Right ventricle myocardium superior (tissue), 1 donor: ENCODE measurements around the gene RNF115. TPM values are rescaled to one million over a fixed set of nuclear protein-coding genes. Genes with fewer than 3 reads are reported as not detected.
"Not testable (repeated sequence)": the region's sequence is repeated elsewhere in the genome, so short reads cannot be mapped to it uniquely, and the experiment has no call there.

Experiments used
- ATAC-seq: fragments of 200-7000 bp; cut with Tn5 transposase; one replicate; pipeline ENCODE4 v1.9.1; 2020; ENCODE audit warnings: mild to moderate bottlenecking; ENCODE audit not compliant: poor library complexity
- DNase-seq: peaks from one replicate; pipeline ENCODE4 v3.0.0-alpha.2; 2020
- intact Hi-C: fragments of 100-400 bp; cut with DNase I; formaldehyde crosslinking; loops from one replicate; pipeline ENCODE4 v1.11.2; 2022
- total RNA-seq: library from RNA; stranded (reverse); fragmentation: NEBNext Ultra II Directional; extraction: Animal tissue kit (Norgen Biotek cat#: 25700); gene quantifications from one replicate; pipeline ENCODE4 v1.2.1, GENCODE V29; 2021
- donor health status: DM: no; HTN: yes; CAD: no; lungs with severe emphysema.

RNF115 gene
- total RNA-seq, 1 donor from 2014 or later: 46.5 TPM

GRCh38 chr1:145791860-145792259, 32.0 kb downstream of the RNF115 start:
- intact Hi-C loops, ATAC-seq: not testable (repeated sequence)

GRCh38 chr1:145788580-145788979, 35.3 kb downstream of the RNF115 start:
- no peak for ATAC-seq
- DNase-seq: no peak
- intact Hi-C loops: no loop called here

More at GRCh38 chr1:145791860-145792259, 32.0 kb downstream of the RNF115 start:
- DNase-seq: not testable (repeated sequence)

DNA sequence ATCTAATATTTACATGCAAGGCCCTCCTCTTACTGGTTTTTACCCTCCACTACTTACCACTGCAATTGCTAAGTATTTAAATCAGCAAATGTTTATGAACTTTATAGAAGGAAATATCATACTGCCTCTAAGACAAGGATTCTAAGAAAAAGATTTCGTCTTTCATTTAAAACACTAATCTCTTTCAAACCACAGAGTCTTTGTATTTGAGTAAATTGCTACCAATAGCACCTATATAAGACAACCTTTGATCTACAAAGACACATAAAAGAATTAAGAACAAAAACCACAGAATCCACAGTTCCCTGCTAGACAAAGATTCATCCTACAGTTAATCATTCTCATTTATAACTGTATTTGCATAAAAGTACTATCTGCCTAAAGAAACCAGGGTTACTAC, 37.6 kb downstream of the RNF115 start:
- ATAC-seq (no peak), DNase-seq (no peak)
- intact Hi-C loops: no loop called here

DNA sequence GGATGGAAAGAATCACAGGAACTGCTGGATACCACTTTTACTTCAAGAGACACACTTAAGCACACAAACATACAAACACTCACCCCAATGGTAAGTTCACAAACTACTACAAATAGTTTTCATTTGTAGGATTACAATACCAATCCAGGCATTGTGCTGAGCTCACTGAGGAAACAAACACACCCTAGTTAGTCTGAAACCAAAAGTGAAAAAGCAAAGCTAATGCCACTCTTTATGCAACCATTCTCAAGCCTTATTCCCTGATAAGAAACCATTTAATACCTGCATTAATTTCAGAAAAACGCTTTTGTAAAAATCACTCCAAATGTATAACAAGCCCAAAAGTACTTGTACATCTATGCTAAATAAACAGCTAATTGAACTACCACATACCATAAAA, 38.3 kb downstream of the RNF115 start:
- ATAC-seq (no peak), DNase-seq (no peak)
- intact Hi-C loops: no loop called here

DNA sequence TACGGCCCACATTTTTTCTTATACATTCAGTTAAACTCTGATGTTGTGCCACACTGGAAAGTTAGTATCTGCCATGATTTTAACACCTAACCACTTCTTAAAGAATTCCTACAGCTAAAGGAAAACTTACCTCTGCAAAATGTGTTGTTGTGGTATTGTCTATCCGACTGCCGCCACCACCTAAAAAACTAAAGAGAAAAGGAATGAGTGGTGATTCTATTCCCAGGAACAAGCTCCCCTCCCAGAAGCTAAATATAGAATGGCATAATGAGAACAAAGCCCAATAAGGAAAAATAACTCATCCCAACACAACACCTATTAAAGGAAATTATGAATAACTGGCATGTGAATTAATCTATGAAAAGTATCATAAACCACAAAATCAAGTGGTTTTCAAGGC, 39.5 kb downstream of the RNF115 start:
- ATAC-seq: peak; percentile 25
- intact Hi-C loops: no loop called here

GRCh38 chr1:145782272-145783099, 41.4 kb downstream of the RNF115 start:
- DNase-seq (no peak), ATAC-seq (no peak)
- intact Hi-C loops: no loop called here

More for the DNA sequence above, 39.5 kb downstream of the RNF115 start:
- DNase-seq: no peak

- no peak for ATAC-seq
- intact Hi-C loops: no loop called here
- DNase-seq: no peak
Measured at GRCh38 chr1:145778146-145778540, 45.8 kb downstream of the RNF115 start.

DNA sequence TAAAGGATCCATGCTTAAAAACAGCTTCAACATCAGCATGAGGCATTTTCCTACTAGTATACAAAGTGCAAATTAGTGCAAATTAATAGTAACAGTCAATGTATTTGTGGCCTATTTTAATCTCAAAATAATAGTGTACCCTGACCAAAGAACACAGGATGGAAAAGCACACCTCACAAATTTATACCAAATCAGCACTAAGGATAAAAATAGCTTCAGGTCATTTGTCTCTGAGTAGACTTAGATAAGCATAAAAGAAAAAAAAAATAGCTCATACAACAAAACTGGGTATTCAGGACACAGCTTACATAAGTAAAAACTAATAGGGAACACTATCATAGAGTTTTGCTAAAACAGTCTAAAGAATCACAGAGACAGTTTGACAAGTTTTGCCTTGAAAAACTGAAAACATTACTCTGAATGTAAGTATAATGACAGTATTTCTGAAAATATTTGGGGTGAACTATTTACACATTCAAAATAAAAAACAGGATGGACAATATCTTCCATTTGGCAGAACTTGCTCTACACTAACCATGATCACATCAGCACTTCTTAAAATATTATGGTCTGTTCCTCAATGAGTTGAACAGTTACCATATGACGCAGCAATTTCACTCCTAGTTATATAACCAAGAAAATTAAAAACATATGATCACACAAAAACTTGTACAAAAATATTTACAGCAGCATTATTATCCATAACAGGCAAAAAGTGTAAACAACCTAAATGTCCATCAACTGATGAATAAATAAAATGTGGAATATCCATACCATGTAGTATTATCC, 46.3 kb downstream of the RNF115 start:
- peak; percentile 60 for ATAC-seq
- intact Hi-C loops: no loop called here
- DNase-seq: no peak

DNA sequence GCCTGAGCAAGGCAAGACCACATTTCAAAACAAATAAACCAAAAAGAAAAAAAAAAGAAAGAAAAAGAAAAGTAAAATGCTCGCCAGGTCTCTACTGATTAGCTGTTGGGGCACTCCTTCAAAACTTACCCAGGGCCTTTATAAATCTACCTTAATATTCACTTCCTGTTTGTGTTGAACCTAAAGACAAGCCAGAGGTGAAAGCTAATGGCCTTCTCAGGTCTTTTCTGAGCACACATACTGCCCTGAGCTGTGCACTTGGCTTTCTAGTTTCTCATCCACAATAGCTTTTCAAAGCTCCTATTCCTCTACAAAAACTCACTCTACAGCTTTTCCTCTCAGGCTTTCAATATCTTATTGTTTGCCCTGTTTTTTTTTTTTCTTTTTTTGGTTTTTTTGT, 50.5 kb downstream of the RNF115 start:
- intact Hi-C loops: no loop called here
- ATAC-seq (no peak), DNase-seq (no peak)

GRCh38 chr1:145771056-145771455, 52.8 kb downstream of the RNF115 start:
- DNase-seq (no peak), ATAC-seq (no peak)
- intact Hi-C loops: no loop called here

DNA sequence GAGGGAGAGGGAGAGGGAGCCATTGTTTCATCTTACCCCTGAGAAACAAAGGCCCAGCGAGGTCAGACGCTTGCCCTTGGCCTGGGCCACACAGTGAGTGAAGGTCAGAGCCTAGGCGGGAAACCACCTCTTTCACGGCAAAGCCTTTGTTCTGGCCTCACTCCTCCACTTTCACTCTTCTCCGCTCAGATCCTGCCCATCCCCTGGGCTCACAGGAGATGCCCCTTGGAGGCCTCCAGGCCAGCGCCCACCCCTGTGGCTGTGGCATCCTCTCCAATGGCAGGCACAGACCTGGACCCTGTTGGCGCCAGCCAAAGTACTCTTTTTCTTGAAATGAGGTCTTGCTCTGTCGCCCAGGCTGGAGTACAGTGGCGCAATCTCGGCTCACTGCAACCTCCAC, 55.9 kb downstream of the RNF115 start:
- intact Hi-C loops, DNase-seq: not testable (repeated sequence)
- peak; percentile 31 for ATAC-seq

DNA sequence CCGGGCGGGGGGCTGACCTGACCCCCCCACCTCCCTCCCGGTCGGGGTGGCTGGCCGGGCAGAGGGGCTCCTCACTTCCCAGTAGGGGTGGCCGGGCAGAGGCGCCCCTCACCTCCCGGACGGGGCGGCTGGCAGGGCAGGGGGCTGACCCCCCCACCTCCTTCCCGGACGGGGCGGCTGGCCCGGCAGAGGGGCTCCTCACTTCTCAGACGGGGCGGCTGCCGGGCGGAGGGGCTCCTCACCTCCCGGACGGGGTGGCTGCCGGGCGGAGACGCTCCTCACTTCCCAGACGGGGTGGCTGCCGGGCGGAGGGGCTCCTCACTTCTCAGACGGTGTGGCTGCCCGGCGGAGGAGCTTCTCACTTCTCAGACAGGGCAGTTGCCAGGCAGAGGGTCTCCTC, 57.0 kb downstream of the RNF115 start:
- DNase-seq, ATAC-seq, intact Hi-C loops: not testable (repeated sequence)

DNA sequence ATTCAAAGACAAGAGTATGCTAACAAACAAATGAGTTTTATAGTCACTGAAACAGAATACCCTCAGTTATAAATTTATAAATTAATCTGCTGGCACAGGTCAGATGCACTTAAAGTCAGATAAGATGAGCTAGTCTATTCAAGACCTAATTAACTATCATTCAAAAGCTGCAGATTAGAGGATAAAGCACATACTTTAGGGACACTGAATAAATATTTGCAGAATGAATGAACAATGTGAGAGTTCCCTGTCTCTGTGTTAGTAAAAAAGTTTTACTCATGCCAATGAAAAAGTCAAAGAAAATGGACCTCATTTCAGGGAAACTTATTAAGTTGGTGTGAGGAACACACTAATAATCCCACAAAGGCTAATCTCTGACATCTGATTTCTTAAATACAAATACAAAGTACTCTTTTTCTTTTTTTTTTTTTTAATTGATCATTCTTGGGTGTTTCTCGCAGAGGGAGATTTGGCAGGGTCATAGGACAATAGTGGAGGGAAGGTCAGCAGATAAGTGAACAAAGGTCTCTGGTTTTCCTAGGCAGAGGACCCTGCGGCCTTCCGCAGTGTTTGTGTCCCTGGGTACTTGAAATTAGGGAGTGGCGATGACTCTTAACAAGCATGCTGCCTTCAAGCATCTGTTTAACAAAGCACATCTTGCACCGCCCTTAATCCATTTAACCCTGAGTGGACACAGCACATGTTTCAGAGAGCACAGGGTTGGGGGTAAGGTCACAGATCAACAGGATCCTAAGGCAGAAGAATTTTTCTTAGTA, 58.1 kb downstream of the RNF115 start:
- ATAC-seq: peak; percentile 26
- intact Hi-C loops, DNase-seq: not testable (repeated sequence)

DNA sequence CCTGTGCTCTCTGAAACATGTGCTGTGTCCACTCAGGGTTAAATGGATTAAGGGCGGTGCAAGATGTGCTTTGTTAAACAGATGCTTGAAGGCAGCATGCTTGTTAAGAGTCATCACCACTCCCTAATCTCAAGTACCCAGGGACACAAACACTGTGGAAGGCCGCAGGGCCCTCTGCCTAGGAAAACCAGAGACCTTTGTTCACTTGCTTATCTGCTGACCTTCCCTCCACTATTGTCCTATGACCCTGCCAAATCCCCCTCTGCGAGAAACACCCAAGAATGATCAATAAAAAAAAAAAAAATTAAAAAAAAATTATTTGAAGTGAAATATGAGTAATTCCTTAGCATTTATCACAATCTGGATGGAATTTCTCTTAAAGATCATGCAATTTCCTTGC, 58.8 kb downstream of the RNF115 start:
- ATAC-seq, intact Hi-C loops, DNase-seq: not testable (repeated sequence)

GRCh38 chr1:145764231-145764940, 59.5 kb downstream of the RNF115 start:
- ATAC-seq, intact Hi-C loops, DNase-seq: not testable (repeated sequence)

GRCh38 chr1:145762001-145762400, 61.9 kb downstream of the RNF115 start:
- ATAC-seq, intact Hi-C loops: not testable (repeated sequence)

GRCh38 chr1:145761498-145761897, 62.4 kb downstream of the RNF115 start:
- ATAC-seq, DNase-seq, intact Hi-C loops: not testable (repeated sequence)

More at GRCh38 chr1:145762001-145762400, 61.9 kb downstream of the RNF115 start:
- DNase-seq: not testable (repeated sequence)

DNA sequence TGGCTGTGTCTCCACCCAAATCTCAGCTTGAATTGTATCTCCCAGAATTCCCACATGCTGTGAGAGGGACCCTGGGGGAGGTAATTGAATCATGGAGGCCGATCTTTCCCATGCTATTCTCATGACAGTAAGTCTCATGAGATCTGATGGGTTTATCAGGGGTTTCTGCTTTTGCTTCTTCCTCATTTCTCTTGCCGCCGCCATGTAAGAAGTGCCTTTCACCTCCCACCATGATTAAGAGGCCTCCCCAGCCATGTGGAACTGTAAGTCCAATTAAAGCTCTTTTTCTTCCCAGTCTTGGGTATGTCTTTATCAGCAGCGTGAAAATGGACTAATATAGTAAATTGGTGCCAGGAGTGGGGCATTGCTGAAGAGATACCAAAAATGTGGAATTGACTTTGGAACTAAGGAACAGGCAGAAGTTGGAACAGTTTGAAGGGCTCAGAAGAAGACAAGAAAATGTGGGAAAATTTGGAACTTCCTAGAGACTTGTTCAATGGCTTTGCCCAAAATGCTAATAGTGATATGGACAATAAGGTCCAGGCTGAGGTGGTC, 63.4 kb downstream of the RNF115 start:
- intact Hi-C loops, ATAC-seq, DNase-seq: not testable (repeated sequence)
